ENCODE measurements around the gene GCK.

The GCK gene

GRCh38 chr7:44189993-44190872 lies 994 bp upstream of the GCK start:
- no peak overlapping the region for H3K4me3 ChIP-seq (replicated peaks; ENCODE audit: low read depth, low read length)
- no peak for DNase-seq (ENCODE audit: low read depth)
- TF ChIP-seq CTCF (IDR thresholded peaks at IDR 0.05; ENCODE audit: low read length, missing control alignments): no peak

DNA sequence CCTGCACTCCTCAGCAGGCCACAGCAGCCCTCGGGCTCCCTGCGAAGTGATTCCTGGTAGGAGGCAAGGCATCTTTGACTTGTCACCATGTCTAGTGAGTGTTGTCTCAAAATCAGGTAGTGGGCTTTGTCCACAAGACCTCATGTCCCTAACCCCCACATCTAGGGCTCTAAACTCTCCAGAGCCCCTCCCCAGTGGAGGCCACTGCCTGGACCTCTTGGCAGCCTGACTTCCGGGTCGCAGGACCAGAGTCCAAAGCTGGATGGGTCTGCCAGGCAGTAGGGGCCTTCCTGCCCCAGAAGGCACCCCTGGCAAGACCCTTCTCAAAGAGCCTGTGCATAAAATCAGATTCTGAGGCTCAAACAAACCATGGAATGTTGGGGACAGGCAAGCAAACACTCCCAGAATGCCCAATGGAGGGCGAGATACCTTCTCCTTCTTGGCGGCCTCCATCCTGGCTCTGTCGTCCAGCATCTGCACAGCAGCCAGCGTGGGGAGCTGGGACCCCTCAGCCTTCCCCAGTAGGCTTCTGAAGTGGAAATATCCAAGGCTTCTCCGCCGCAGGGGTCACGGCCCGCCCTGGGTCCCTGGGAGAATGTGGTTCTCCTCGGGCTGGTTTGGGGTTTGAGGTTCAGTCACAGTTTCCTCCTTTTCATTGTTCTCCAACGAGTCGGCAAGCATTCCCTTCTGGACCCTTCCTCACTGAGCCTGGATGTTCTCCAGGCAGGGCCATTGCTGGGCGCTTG lies 586 bp downstream of the GCK start:
- TF ChIP-seq CTCF (IDR thresholded peaks at IDR 0.05; ENCODE audit: low read length, missing control alignments): no peak
- no peak overlapping the region for H3K4me3 ChIP-seq (replicated peaks; ENCODE audit: low read depth, low read length)
- DNase-seq (ENCODE audit: low read depth): no peak

DNA sequence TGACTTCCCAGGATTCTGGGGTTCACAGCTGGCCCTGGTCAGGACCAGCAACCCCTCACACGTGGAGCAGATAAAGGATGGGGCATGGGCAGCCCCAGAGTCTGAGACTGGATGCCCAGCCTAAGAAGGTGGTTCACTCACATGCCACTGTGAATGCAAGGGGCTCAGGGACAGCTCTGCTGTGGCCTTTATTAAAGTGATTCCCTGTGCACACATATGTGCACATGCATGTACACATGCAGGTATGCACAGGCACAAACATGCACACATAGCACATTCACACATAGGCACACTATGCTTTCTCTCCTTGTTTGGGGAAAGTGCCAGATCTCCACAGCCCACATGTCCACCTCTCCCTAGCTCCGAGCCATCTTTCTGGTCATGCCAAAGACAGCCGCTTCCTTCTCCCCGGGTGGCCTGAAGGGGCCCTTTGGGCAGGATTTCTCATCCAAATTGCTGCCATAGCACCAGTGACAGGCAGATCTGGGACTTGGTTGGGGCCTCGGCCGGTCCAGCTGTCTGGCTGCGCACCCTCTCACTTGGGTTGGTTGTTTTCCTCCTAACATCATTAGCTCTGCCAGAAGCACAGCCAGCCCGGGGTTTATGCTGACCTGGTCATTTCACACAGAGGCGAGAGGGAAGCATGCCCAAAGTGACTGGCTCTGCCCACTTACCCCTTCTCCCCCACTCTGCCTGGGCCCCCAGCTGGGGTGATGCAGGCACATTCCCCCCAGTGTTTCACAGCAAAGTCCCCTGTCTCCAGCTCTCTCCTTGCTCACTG lies 1.4 kb downstream of the GCK start:
- H3K4me3 ChIP-seq (replicated peaks; ENCODE audit: low read depth, low read length): no peak overlapping the region
- TF ChIP-seq CTCF (IDR thresholded peaks at IDR 0.05; ENCODE audit: low read length, missing control alignments): no peak
- DNase-seq (ENCODE audit: low read depth): no peak

DNA sequence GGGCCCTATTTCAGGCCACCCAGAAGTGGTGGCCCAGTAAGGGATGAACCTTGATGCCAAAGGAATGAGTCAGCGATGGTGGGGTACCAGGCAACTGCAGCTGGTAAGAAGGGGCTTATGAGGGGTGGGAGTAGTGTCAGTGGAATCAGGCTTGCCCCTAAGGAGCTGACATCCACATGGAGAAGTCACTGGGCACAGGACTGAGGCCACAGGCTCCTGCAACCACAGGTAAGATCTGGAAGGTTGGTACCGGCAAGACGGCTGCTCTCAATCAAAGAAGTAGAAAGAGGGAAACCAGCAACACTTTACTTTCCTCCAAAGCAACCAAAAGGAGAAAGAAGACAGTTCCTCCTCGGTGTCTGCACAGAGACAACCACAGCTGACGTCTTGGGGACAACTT lies 2.5 kb downstream of the GCK start:
- no peak for DNase-seq (ENCODE audit: low read depth)
- no peak overlapping the region for H3K4me3 ChIP-seq (replicated peaks; ENCODE audit: low read depth, low read length)
- TF ChIP-seq CTCF (IDR thresholded peaks at IDR 0.05; ENCODE audit: low read length, missing control alignments): no peak

GRCh38 chr7:44185729-44186128 lies 3.5 kb downstream of the GCK start:
- DNase-seq (ENCODE audit: low read depth): no peak
- no peak for TF ChIP-seq CTCF (IDR thresholded peaks at IDR 0.05; ENCODE audit: low read length, missing control alignments)
- no peak overlapping the region for H3K4me3 ChIP-seq (replicated peaks; ENCODE audit: low read depth, low read length)

DNA sequence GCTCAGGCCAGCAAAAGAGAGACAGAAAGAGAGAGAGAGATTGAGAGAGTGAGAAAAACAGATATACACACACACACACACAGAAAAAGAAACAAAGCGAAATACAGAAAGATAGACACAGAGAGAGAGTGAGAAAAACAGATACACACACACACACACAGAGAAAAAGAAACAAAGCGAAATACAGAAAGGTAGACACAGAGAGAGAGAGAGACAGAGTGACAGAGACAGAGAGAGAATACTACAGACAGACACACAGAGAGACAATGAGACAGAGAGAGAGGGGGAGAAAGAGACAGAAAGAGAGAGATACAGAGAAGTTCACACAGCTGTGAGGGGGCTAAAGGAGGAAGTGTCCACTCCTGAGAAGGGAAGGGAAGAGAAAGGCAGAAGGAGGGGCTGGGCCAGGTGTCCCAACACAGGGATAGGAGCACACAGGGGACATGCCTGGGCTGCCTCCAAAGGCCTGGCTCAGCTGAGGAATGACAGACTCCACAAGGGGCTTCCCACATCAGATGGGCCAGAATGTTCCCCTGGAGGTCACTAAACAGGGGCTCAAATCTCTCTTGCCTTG lies 4.3 kb downstream of the GCK start:
- TF ChIP-seq CTCF (IDR thresholded peaks at IDR 0.05; ENCODE audit: low read length, missing control alignments): no peak
- H3K4me3 ChIP-seq (replicated peaks; ENCODE audit: low read depth, low read length): no peak overlapping the region
- no peak for DNase-seq (ENCODE audit: low read depth)
